Measurements from ENCODE around the gene BICD1. TPM values are rescaled to one million over a fixed set of nuclear protein-coding genes. Genes with fewer than 3 reads are reported as not detected.
A peak's percentile ranks its signal among the peaks of the same experiment; 100 is the strongest.
"Not testable (repeated sequence)": the region's sequence is repeated elsewhere in the genome, so short reads cannot be mapped to it uniquely, and the experiment has no call there.

The BICD1 gene
- 26.8 TPM for polyA plus RNA-seq (ENCODE audit: insufficient read length)
- long read RNA-seq, donor 1, full-length matches to known transcripts, result 11 of 11 reads
- long read RNA-seq, donor 1, partial matches to known transcripts, result 0 of 11 reads
- long read RNA-seq, donor 1, other reads (novel, unspliced or antisense), result 0 of 11 reads
- long read RNA-seq, donor 2, partial matches to known transcripts, result 0 of 5 reads
- long read RNA-seq, donor 2, other reads (novel, unspliced or antisense), result 0 of 5 reads
- long read RNA-seq, donor 3, partial matches to known transcripts, result 0 of 3 reads
- long read RNA-seq, donor 3, other reads (novel, unspliced or antisense), result 0 of 3 reads
- long read RNA-seq, donor 4, partial matches to known transcripts, result 0 of 3 reads
- long read RNA-seq, donor 4, other reads (novel, unspliced or antisense), result 0 of 3 reads
- long read RNA-seq, donor 5, partial matches to known transcripts, result 0 of 4 reads
- long read RNA-seq, donor 5, other reads (novel, unspliced or antisense), result 0 of 4 reads
- long read RNA-seq, donor 6, partial matches to known transcripts, result 0 of 5 reads
- long read RNA-seq, donor 6, other reads (novel, unspliced or antisense), result 0 of 5 reads
- long read RNA-seq, donor 7, transcript BICD1-207 (1 exons, 1,962 nt), result major isoform, 5 of 8 reads
- long read RNA-seq, donor 7, partial matches to known transcripts, result 0 of 8 reads
- long read RNA-seq, donor 7, other reads (novel, unspliced or antisense), result 0 of 8 reads
- long read RNA-seq, donor 8, partial matches to known transcripts, result 0 of 1 reads
- long read RNA-seq, donor 8, other reads (novel, unspliced or antisense), result 0 of 1 reads

DNA sequence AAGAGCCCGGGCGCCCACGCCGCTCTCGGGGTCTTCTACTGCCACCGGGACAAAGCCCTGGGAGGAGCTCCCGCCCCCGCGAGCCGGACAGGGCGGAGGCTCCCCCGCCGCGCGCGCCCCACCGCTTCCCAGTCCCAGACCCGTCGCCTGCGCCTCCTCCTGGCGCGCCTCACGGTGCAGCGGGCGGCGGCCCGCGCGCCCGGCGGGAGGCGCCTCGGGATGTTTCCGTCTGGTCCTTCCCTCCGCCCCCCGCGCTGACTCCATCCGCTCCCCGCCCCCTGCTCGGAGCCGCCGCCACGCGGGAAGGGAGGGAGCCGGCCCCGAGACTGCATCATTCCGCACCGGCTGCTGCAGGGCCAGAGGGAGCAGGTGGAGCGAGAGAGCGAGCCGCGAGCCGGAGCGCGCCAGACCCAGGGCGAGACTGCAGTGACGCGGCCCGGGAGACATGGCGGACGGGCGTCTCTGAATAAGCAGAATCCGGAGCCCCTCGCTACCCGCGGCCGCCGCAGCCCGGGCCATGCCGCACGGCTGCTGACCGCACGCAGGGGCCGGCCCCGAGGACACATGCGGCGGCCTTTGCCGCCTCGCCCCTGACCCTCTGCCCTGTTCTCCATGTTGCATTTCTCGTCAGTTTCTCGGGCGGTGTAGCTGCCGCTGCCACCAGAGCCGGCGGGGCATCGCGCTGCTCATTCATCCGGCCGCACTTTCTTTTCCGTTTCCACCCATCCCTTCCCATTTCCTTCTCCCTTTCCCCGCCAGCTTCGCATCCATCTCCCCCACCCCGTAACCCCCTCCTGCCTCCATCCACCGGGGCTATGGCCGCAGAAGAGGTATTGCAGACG lies at the start of gene BICD1:
Gene BICD1 (plus strand): TSS at position 331 of the 842 bp plus-strand sequence. CDS start 485 bp downstream, at position 816.
- DNase-seq, result peak; percentile 89

DNA sequence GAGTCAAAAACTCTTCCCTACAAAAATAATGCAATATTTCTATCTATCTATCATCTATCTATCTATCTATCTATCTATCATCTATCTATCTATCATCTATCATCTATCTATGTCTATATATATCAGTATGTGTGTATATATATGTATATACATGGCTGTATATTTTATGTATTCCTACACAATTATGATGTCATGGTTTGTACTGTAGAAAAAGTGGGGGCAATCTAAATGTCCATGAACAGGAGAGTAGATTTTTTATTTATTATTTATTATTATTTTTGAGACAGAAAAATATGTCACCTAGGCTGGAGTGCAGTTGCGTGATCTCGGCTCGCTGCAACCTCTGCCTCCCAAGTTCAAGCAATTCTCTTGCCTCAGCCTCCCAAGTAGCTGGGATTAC lies 45.6 kb upstream of the BICD1 start:
- DNase-seq, result no peak

DNA sequence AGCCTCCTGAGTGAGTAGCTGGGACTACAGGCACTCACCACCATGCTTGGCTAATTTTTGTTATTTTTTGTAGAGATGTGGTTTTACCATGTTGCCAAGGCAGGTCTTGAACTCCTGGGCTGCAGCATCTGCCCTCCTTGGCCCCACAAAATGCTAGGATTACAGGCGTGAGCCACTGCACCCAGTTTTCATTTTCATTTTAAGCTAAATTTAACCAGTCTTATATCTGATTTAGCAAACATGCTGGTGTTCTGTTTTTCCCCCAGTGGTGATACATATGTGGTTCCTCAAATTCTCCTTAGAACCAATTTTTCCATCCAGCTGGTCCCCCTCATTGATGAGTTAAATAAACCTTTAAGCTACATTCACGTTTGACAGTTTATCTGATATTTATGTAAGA lies 43.8 kb upstream of the BICD1 start:
- no peak for DNase-seq

DNA sequence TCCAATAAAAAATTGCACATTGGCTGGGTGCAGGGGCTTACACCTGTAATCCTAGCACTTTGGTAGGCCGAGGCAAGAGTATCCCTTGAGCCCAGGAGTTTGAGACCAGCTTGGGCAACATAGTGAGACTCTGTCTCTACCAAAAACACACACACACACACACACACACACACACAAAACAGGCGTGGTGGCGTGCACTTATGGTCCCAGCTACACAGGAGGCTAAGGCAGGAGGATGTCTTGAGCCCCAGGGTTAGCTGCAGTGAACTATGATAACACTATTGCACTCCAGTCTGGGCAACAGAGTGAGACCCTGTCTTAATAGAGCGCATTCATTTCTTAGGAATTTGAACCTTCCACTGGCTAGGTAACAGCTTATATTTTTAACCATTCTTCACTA lies 42.9 kb upstream of the BICD1 start:
- no peak for DNase-seq

DNA sequence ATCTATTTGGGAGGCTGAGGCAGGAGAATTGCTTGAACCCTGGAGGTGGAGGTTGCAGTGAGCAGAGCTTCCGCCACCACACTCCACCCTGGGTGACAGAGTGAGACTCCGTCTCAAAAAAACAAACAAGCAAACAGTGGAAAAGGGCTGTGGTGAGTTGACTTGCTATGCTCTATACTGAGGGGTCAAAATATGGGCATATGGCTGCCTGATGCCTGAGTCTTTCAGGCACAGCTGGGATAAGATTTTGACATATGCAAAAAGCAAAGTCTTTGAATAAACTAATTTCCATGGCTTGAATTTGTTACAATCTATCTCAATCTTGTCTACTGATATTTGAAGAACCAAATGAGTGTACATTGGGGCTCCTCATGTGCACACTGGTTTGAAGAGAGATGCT lies 40.4 kb upstream of the BICD1 start:
- DNase-seq, result no peak

DNA sequence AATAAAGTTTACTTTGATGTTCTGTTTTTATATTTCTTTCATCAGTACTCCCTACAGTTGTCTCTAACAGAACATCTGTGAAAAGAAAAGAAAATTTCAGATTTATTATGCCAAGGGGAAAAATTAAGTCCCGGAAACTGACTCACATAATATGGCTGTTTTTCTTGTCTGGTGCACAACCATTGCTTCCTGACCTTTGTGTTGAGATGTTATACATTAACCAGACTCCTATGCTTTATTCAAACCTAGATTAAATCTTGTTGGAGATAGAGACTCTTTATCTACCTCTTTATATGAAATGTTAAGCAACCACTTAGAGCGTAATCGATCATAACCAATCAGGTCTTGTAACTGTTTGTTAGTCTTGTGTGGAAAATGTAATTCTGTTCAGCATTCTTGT lies 37.6 kb upstream of the BICD1 start:
- DNase-seq, result no peak

DNA sequence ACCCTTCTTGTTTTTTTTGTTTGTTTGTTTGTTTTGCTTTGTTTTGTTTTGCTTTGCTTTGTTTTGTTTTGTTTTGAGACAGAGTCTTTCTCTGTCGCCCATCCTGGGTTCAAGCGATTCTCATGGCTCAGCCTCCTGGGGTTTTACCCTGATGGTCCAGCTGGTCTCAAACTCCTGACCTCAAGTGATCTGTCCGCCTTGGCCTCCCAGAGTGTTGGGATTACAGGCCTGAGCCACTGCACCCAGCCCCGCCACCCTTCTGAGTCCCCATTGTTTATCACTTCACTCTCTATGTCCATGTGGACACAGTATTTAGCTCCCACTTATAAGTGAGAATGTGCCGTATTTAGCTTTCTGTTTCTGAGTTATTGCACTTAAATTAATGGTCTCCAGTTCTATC lies 36.9 kb upstream of the BICD1 start:
- no peak for DNase-seq

DNA sequence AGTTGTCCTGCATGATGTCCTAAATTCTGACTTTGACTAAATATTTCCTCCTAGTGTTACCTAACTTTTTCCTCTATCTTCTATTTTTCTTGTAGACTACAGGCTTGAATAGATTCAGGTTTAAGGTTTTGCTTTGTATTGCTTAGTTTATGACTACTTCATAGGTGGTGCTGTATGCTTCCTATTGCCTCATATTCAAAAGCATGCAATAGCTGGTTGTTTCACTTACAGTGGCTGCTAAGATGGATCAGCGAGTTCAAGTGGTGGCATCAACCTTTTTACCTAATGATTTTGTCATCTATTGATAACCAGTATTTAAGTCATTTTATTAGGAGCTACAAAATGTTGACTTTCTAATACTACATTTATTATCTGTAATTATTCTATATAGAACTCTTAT lies 36.3 kb upstream of the BICD1 start:
- no peak for DNase-seq

DNA sequence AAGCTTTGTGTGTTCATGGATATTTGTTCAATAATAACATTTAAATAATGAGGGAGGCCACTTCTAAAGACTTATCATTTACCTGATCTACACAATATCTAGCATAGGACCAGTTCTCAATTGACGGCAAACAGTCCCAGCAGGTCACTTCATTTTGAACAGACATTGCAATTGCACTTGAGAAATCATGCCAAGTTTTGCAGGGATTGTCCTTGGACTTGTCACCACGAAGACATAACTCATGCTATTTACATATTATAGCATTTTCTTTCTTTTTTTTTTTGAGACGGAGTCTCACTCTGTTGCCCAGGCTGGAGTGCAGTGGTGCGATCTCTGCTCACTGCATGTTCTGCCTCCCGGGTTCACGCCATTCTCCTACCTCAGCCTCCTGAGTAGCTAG lies 34.5 kb upstream of the BICD1 start:
- no peak for DNase-seq

DNA sequence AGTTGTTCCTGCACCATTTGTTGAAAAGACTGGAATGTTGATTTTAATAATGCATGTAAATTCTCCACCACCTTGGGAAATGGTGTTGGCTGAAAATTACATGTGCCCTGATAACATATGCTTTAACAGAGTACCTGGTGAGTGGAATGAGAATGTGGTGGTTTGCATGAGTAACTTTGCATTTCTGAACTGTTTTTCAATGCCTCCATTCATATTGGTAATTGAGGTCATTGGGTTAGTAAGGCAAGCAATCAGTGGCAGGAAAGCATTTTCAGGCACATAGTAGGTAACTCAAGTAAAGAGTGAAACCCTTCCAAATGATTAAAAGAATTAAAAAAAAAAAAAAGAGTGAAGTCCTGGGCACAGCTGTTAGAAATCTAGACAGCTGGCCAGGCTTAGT lies 32.2 kb upstream of the BICD1 start:
- no peak for DNase-seq

DNA sequence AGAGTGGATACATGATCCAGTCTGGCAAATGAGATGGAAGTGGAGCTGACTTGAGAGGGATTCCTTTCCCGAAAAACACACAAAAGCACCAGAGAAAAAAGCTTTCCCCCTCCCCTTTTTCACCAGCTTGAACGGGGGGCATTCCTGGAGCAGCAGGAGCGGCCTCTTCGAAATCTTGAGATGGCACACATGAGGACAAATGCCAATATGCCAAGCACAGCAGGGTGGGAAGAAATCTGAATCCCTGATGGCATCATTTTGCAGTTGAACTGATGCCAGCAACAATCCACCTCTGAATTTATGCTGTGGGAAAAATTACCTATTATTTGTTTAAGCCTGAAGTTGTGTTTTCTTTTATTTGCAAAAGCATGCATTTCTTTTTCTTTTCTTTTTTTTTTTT lies 29.7 kb upstream of the BICD1 start:
- DNase-seq, result no peak

DNA sequence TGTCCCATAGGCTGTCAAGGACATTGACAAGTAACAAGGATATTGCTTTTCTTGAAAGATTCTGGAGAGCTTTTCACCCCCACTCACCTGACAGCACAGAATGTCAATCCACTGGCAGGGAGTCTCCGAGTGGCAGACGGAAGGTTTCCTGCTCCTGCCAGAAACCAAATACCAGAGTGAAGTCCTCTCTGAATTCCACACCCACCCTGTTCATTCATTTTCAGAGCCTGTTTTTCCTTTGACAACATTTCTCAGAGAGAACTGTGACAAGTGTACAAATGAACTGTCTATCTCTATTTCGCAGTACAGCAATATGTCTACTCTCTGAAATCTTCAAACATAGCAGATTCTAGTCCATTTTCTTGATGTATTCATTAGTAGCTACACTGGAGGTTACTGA lies 26.2 kb upstream of the BICD1 start:
- DNase-seq, result no peak

DNA sequence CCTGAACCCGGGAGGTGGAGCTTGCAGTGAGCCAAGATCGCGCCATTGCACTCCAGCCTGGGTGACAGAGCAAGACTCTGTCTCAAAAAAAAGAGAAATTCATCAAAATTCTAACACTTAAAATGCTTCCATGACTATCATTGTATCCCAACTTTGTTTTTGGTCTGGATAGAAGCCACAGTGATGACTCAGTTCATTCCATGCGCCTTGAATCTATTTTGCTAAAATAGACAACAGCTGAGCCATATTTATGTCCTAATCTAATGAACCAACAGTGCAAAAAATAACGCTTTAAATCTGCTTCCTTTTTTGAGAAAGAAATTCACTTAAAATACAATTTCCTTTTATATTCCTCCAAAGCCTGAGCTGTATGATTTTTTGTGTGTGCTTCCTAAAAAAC lies 23.2 kb upstream of the BICD1 start:
- no peak for DNase-seq

DNA sequence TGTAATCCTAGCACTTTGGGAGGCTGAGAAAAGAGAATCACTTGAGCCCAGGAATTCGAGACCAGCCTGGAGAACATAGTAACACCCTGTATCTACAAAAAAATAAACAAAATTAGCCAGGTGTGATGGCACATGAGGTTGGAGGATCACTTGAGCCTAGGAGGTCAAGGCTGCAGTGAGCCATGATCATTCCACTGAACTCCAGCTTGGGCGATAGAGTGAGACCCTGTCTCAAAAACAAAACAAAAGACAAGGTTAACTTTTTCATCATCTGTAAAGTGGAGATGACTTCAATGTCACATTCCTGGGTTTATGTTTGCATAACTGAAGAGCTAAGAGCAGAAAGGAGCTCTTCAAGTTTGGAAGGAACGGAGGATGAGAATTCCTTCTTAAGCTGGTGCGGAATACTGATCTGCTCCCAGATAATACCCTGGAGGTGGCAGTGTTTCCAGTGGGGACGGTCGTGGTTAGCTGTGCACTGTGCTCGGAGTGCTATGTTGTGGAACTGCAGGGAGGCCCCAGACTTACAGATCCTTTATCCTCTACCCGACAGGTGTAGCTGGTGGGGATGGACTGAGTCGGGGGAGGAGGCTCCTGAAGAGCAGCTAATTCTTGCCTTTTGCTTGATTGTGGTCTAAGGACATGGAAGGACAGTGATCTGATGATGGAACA lies 22.5 kb upstream of the BICD1 start:
- DNase-seq, result no peak

DNA sequence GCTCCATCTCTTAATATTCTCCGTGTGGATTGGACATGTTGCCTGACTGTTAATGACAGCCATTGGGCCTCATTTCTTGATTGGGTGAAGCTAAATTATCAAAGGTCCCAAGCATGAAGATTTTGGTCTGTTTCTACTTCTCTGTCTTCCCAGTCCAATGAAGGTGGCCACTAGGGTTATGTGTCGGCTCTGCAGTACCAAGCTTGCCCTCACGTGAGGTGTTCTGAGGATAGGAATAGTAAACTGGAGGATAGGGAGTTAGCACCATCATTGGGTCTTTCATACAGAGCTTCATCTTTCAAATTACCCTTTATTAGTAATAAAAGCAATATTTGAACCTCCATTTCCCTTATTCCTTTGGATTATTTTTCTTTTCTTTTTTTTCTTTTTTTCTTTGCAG lies 21.9 kb upstream of the BICD1 start:
- no peak for DNase-seq

DNA sequence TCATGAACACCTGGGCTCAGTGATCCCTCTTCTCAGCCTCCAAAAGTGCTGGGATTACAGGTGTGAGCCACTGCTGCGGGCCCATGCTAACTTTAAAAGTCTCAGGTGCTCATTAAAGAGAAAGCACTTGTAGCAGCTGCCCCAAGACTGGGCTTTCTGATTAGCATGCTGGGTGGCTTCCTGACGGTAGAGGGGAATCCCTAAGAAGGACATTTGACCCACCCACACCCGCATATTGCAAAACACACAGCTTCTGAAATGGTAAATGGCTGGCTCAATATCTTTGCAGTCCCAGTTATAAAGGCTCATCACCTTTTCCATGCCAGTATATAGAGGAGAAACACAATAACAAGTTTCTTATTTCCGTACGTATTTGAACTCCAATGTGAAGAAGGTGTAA lies 19.3 kb upstream of the BICD1 start:
- no peak for DNase-seq

DNA sequence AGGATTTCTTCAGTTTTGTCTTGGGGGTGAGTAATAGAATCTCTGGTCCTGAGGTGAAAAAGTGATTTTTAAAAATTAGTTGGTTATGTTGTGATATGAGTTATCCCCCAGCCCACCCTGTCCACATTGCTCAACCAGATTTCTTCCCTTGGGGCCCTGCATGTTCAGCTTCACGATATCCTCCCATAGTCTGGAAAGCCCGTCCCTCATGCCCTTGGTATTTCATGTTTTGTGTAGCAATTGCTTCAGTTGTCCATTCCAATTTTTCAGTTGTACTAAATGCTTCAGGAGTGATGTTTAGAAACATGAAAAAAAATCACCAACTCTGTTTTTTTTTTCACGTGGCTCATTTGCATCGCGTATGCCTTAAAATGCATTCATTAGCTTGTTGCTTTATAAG lies 17.5 kb upstream of the BICD1 start:
- no peak for DNase-seq

DNA sequence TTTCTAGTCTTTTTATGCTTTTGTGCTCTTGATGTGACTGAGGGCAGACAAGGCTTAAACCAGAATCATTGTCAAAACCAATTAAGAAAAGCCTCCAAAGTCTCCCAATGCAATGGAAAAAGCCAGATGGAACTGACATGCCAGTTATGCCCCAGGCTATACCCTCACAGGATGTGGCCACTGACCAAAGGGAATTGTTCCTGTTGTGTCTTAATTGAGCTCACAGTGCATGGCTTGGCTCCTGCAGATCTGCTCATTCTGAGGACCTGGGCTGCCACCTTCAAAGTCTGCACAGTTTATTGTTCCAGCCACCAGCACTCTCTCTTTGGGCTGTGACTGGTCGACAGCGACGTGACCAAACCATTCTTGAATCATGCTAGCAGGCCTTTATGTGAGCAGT lies 17.1 kb upstream of the BICD1 start:
- no peak for DNase-seq

DNA sequence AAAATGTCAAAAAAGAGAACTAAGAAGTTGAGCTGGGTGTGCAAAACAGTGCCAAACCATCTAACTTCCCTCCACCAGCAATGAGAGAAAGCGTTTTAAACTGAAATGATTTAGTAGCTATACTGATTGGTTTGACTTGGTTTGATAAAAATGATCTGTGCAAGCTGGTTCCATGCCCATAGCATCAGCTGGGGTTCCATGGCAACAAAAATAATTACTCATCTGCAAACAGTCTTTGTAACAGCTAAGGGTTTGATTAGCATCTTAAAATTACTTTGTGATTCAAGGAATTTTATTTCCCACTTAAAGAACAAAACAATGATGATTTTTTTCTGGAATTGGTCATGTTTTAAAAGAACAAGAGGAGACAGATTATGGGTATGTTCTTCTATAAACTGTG lies 15.0 kb upstream of the BICD1 start:
- no peak for DNase-seq

DNA sequence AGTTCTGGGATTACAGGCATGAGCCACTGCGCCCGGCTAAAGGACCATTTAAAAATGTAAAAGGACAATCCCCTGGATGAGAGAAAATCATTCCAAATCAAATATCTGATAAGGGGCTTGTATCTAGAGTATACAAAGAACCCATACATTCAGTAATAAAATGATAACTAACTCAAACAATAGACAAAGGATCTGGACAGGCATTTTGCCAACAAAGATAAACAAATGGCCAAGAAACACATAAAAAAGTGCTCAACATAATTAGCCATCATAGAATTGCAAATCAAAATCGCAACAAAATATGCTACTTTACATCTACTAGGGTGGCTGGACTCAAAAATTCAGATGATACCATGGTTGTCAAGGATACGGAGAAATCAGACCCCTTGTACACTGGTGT lies 8.5 kb upstream of the BICD1 start:
- DNase-seq, result no peak

DNA sequence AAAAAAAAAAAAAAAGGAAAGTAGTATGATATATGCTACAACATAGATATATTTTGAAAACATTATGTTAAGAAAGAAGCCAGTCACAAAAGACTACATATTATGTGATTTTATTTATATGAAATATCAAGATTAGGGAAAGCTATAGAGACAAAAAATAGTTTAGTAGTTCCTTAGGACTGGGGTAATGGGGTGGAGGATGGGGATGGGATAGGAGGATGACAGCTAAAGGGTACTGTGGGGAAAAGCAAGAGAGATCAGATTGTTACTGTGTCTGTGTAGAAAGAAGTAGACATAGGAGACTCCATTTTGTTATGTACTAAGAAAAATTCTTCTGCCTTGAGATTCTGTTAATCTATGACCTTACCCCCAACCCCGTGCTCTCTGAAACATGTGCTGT lies 7.4 kb upstream of the BICD1 start:
- DNase-seq, result not testable (repeated sequence)

DNA sequence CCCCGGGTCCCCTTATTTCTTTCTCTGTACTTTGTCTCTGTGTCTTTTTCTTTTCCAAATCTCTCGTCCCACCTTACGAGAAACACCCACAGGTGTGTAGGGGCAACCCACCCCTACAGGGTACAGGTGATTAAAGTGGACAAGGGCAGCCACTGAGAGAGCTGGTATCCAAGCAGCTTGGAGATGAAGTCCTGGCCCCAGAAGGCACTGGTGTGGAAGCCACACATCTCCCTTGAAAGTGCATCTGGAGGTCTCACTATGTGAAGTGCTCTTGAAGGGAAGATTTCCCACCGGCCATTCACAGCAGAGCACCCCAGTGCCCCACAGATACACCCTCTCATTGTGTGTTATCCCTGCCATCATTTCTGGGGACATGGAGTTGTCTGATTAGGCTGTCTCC lies 6.3 kb upstream of the BICD1 start:
- no peak for DNase-seq

Measured in left kidney (tissue), 8 donors.